ENCODE measurements around the gene HYDIN.

HYDIN gene

DNA sequence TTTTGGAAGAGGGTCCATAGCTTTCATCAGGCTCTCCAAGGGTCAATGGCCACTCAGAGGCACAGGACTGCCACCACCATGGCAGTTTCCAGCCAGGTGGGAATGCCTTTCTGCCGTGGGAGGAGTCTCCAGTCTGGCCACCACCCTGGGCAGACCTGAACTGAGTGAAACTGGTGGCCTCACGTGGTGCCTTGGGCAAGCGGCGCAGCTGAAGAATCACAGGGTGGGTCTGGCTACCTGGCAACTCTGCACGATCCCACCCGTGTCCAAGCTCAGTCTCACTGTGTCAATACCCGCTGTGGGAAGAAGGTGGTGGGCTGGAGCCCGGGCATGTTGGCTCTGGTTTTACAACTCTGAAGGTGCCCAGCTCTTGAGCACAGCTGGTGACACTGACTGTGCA, 461.4 kb downstream of the HYDIN start:
- no peak for DNase-seq (ENCODE audit: low read depth in 2 of 2, low spot score in 1 of 2)

DNA sequence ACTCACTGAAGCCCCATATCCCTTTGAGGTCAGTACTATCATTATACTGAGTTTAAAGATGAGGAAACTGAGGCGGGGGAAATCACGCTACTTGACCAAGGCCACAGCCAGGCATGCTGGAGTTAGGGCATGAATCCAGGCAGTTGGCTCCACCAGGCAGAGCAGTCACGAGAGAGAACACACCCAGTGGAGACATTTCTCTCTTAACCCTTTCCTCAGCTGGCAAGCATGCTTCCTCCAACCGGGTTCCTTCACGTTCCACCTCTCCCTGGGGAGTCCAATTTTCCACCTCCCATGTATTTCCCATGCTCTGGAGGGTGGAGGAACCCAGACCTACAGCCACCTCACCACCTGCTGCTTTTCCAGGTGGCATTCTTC, 462.3 kb downstream of the HYDIN start:
- DNase-seq (ENCODE audit: low read depth in 2 of 2, low spot score in 1 of 2), result no peak

DNA sequence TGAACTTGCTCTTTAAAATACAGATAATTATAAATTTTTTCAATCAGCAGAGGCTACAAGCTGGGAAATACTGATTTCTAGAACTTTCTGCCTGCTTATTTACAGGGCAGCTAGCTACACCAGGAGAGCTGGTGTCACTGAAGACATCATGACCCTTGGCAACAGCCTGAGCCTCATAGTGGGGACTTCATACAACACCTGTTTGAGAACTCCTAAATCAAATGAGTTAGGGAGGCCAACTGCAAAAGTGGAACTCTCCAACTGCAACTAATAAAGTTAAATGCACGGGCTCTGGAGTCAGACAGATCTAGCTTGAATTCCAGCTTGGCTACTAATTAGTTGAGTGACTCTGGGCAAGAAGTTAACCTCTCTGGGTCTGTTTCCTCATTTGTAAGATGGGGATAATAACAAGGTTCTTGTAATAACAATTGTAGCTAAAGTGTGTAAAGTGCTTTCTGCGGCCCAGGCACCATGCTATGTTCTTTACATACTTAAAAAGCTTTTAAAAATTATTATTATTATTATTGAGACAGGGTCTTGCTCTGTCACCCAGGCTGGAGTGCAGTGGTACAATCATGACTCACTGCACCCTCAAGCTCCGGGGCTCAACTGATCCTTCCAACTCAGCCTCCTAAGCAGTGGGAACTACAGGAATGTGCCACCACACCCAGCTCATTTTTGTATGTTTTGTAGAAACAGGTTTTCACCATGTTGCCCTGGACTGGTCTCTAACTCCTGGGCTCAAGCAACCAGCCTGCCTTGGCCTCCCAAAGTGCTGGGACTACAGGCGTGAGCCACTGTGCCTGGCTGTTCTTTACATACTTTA, 462.9 kb downstream of the HYDIN start:
- no peak for DNase-seq (ENCODE audit: low read depth in 2 of 2, low spot score in 1 of 2)

DNA sequence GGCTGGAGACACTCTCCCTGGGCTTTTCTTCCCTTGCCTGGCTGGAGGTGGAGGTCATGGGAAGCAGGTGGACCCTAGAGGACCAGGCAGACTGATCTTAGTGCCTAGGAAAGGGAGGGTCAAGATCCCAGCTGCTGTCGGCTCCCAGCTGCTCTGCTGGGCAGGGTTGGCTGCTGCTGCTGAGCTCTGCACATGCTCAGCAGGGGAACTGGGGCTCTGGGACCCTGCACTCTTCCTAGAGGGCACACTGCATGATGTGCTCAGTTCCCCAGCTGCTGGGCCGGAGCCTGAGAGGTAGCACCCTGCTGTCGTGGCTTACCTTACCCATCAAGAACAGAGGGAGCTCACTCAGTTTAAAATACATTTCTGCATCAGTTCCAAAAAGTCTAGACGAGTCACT, 463.9 kb downstream of the HYDIN start:
- DNase-seq (ENCODE audit: low read depth in 2 of 2, low spot score in 1 of 2), result no peak

DNA sequence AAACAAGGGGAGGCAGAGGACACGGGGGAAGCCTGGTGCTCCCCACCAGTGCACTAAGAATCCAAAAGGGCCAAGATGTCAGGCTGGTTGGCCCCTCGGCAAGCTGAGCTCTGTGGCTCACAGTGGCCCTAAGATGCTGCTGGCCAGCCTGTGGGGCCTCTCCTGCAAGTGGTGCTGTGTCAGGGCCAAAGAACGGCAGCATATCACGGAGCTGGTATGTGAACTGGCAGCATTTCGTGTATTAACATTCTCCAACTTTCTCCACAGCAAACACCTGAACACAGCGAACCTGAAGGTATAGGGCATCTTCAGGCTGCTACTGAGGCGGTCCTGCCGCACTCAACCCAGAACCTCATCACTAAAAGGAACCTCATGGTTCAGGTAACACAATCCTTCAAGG, 464.3 kb downstream of the HYDIN start:
- no peak for DNase-seq (ENCODE audit: low read depth in 2 of 2, low spot score in 1 of 2)

DNA sequence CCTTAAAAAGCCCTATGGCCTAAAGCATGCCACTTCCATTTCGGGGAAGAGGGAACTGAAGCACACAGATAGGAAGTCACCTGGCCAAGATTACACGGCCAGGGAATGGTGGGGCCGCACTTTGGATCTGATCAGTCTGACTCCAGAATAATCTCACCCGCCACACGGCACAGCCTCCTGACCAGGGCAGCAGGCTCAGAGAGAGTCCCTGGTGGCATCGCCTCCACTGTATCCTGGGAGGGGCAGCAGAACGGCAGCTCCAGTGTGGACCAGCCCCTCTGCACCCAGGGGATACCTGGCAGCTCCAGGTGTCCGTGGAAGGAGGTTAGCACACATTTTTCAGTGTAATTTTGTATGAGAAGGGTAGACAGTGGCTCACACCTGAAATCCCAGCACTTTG, 465.0 kb downstream of the HYDIN start:
- no peak for DNase-seq (ENCODE audit: low read depth in 2 of 2, low spot score in 1 of 2)

DNA sequence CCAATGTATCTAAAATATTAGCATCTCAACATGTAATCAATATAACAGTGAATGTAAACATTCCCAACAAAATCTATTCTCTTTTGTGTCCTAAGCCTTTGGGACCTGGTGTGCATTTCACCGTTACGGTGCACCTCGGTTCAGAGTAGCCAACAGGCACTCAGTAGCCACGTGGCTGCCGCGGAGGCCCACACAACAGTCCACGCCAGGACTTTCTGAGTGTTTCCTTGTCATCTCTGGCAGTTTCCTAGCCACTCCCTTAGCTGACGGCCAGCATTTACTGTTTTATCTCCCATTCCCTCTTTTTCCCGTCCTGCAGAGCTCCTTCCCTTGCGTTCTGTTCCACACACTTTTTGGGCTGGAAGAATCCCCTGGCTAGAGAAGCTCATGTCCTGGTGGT, 465.9 kb downstream of the HYDIN start:
- DNase-seq (ENCODE audit: low read depth in 2 of 2, low spot score in 1 of 2), result no peak

DNA sequence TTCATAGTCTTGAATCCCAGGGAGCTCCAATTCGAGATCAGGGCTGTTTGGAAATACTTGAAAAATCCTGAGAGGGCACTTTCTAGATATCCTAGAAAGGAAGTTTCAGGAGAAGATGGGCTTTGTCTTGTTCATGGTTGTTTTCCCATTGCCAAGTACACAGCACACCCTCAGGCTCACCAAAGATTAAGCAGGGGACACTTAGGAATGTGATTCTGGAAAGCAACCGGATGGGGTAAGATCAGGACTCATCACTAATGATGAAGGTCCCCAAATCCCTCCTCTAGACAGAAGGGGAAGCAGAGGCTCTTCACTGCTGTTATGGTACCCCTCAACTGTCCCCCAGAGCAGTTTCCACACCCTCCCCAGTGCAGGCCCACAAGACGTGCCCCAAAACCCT, 470.3 kb downstream of the HYDIN start:
- DNase-seq (ENCODE audit: low read depth in 2 of 2, low spot score in 1 of 2), result no peak

DNA sequence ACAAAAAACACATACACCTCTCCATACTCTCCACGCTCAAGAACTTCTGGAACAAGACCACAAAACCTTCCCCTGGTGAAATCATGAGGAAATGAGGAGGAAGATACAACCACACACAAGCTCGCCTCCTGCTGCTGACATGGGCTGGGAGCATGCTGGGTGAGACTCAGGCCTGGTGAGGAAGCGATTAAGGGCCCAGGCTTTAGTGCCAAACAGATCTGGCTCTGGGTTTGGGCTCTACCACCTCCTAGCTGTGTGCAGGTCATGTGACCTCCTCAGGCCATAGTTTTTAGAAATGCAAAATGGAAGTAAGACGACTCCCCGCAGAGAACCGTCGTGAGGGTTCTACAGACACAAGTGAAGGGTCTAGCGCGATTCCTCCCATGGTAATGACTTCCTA, 470.9 kb downstream of the HYDIN start:
- no peak for DNase-seq (ENCODE audit: low read depth in 2 of 2, low spot score in 1 of 2)

DNA sequence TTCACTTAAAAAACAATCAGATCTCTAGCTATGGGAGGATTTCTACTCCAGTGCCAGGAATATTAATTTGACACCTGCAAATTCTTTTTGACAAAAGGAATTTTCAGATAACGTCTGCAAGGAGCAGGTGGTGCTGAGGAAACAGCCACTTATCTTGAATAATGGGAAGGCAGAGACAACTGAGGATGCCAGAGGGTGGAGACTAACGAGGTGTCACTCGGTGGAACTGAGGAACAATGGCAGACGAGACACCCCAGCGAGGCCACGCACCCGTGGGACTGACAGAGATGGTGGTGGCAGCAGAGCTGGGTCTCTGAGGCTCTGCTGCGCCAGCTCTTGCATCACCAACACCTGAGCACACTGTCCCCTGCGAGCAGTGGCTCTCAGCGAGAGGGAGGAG, 471.7 kb downstream of the HYDIN start:
- no peak for DNase-seq (ENCODE audit: low read depth in 2 of 2, low spot score in 1 of 2)

Data from stimulated activated CD8-positive, alpha-beta memory T cell treated with anti-CD3 and anti-CD28 coated beads, Interleukin-4, amount 100 ng/mL, for 1 hour (primary cell).